HEK293 (cell line): ENCODE results near the gene ZFP57.

ENCODE experiments used
- FEZF1 ChIP-seq: fragments of 450-650 bp; formaldehyde crosslinking; IDR thresholded peaks from 2 replicates; pipeline ENCODE4 v1.5.1; 2016; ENCODE audit warnings: missing biosample characterization, missing genetic modification characterization
- GLIS2 ChIP-seq: fragments of 450-650 bp; formaldehyde crosslinking; IDR thresholded peaks from 2 replicates; pipeline ENCODE4 v1.5.1; 2016; ENCODE audit warnings: missing biosample characterization, missing genetic modification characterization
- KLF16 ChIP-seq: fragments of 450-650 bp; formaldehyde crosslinking; IDR thresholded peaks from 2 replicates; pipeline ENCODE4 v1.5.1; 2017; ENCODE audit warnings: missing biosample characterization, missing genetic modification characterization
- KLF7 ChIP-seq: fragments of 450-650 bp; formaldehyde crosslinking; IDR thresholded peaks from 2 replicates; pipeline ENCODE4 v1.5.1; 2016; ENCODE audit warnings: missing biosample characterization, missing genetic modification characterization, borderline replicate concordance
- KLF9 ChIP-seq: fragments of 450-650 bp; formaldehyde crosslinking; IDR thresholded peaks from 2 replicates; pipeline ENCODE4 v1.5.1; 2016; ENCODE audit warnings: missing biosample characterization, missing genetic modification characterization, low read depth
- PRDM4 ChIP-seq: fragments of 450-650 bp; formaldehyde crosslinking; IDR thresholded peaks from 2 replicates; pipeline ENCODE4 v1.5.1; 2017; ENCODE audit warnings: missing biosample characterization, missing genetic modification characterization
- SP2 ChIP-seq: fragments of 450-650 bp; formaldehyde crosslinking; IDR thresholded peaks from 2 replicates; pipeline ENCODE4 v1.5.1; 2016; ENCODE audit warnings: missing biosample characterization, missing genetic modification characterization
- ZBTB11 ChIP-seq: fragments of 450-650 bp; formaldehyde crosslinking; conservative IDR thresholded peaks from 2 replicates; pipeline ENCODE4 v1.5.1; 2016; ENCODE audit warnings: low read depth, missing biosample characterization, missing genetic modification characterization
- ZBTB20 ChIP-seq: fragments of 450-650 bp; formaldehyde crosslinking; IDR thresholded peaks from 2 replicates; pipeline ENCODE4 v1.5.1; 2016; ENCODE audit warnings: missing biosample characterization, missing genetic modification characterization
- ZBTB48 ChIP-seq: fragments of 450-650 bp; formaldehyde crosslinking; IDR thresholded peaks from 2 replicates; pipeline ENCODE4 v1.5.1; 2016; ENCODE audit warnings: missing biosample characterization, missing genetic modification characterization
- ZBTB8A ChIP-seq: fragments of 450-650 bp; formaldehyde crosslinking; IDR thresholded peaks from 2 replicates; pipeline ENCODE4 v1.5.1; 2016; ENCODE audit warnings: missing biosample characterization, missing genetic modification characterization
- ZNF24 ChIP-seq: fragments of 450-650 bp; formaldehyde crosslinking; IDR thresholded peaks from 2 replicates; pipeline ENCODE4 v1.5.1; 2016; ENCODE audit warnings: missing biosample characterization, missing genetic modification characterization
- ZNF366 ChIP-seq: fragments of 450-650 bp; formaldehyde crosslinking; conservative IDR thresholded peaks from 2 replicates; pipeline ENCODE4 v1.5.1; 2016; ENCODE audit warnings: missing biosample characterization, missing genetic modification characterization
- ZNF404 ChIP-seq: fragments of 450-650 bp; formaldehyde crosslinking; IDR thresholded peaks from 2 replicates; pipeline ENCODE4 v1.5.1; 2017; ENCODE audit warnings: missing biosample characterization, missing genetic modification characterization
- ZNF585B ChIP-seq: fragments of 450-650 bp; formaldehyde crosslinking; IDR thresholded peaks from 2 replicates; pipeline ENCODE4 v1.5.1; 2016; ENCODE audit warnings: missing biosample characterization, missing genetic modification characterization
- ZNF785 ChIP-seq: fragments of 450-650 bp; formaldehyde crosslinking; IDR thresholded peaks from 2 replicates; pipeline ENCODE4 v1.5.1; 2016; ENCODE audit warnings: missing biosample characterization, missing genetic modification characterization
- ZNF792 ChIP-seq: fragments of 450-650 bp; formaldehyde crosslinking; IDR thresholded peaks from 2 replicates; pipeline ENCODE4 v1.5.1; 2016; ENCODE audit warnings: missing biosample characterization, missing genetic modification characterization
- ZNF830 ChIP-seq: fragments of 450-650 bp; IDR thresholded peaks from 2 replicates; pipeline ENCODE4 v1.5.0; 2018; ENCODE audit warnings: missing biosample characterization, missing genetic modification characterization, low read depth, mild to moderate bottlenecking, moderate library complexity
- ZNF843 ChIP-seq: fragments of 450-650 bp; formaldehyde crosslinking; IDR thresholded peaks from 2 replicates; pipeline ENCODE4 v1.5.1; 2016; ENCODE audit warnings: missing biosample characterization, missing genetic modification characterization
- ZXDB ChIP-seq: fragments of 450-650 bp; formaldehyde crosslinking; IDR thresholded peaks from 2 replicates; pipeline ENCODE4 v1.5.1; 2016; ENCODE audit warnings: missing biosample characterization, missing genetic modification characterization
- TF ChIP-seq, protein P1 (sequence below): fragments of 450-650 bp; formaldehyde crosslinking; IDR thresholded peaks from 2 replicates; pipeline ENCODE4 v1.5.1; 2016; ENCODE audit warnings: missing biosample characterization, missing genetic modification characterization, borderline replicate concordance
- TF ChIP-seq, protein P2 (sequence below): IDR thresholded peaks from 2 replicates; pipeline ENCODE4 v1.6.1; 2011; ENCODE audit warnings: mild to moderate bottlenecking, low read depth, low read length, borderline replicate concordance
- TF ChIP-seq, protein P3 (sequence below): fragments of 450-650 bp; formaldehyde crosslinking; IDR thresholded peaks from 2 replicates; pipeline ENCODE4 v1.5.1; 2016; ENCODE audit warnings: missing biosample characterization, missing genetic modification characterization
- TF ChIP-seq, protein P4 (sequence below): fragments of 450-650 bp; formaldehyde crosslinking; IDR thresholded peaks from 2 replicates; pipeline ENCODE4 v1.5.1; 2016; ENCODE audit warnings: missing biosample characterization, missing genetic modification characterization

The ZFP57 gene

DNA sequence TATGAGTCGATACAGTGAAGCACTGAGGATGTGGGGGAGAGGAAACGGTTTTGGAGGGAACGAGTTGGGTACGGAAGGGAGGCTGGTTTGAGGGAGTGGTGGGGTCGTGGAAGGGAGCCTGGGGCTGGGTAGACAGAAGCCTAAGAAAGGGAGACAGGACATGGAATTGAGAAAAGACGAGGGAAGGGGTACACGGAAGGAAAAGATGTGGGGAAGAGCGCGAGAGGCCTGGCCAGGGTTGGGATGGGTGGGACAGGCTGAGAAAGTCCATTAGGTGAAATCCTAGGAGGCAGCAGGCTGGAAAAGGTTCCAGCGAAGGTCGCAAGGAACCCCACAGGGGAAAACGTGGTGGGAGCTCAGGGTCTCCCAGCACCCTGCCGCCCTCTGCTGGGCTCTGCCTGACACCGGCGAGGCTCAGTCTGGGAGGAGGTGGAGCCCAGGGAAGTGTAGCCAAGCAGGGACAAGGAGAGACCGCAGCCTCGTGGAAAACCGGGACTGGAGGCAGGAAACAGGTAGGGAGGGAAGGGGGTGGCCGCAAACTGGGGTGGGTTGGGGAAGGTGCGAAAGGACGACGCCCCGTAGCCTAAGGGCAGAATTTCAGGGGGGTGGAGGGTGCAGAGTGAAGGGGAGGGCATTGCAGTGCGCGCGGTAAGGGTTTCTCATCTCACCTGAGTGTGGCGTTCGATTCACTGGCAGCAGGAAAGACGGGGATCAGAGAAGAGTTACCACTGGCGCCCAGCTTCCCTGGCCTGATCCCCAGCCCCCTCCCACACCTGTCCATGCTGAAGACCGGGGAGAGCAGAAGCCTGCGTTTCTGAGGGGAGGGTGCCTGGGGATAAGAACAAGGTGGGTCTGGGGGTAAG, 52.3 kb downstream of the ZFP57 start (continued):
- TF ChIP-seq KLF16 (no peak), ZBTB8A (tag by site-specific recombination) (peak; percentile 90), KLF7 (peak; percentile 71), ZNF830 (tag by site-specific recombination) (no peak), ZNF785 (tag by site-specific recombination) (peak; percentile 39; the same call in 1 of the 2 replicates), ZNF366 (tag by site-specific recombination) (peak; percentile 56; the same call in 1 of the 2 replicates), ZBTB48 (tag by site-specific recombination) (peak; percentile 75), ZNF585B (tag by site-specific recombination) (no peak), ZNF404 (tag by site-specific recombination) (no peak), ZBTB20 (tag by site-specific recombination) (peak; percentile 70; the same call in 1 of the 2 replicates), FEZF1 (tag by site-specific recombination) (peak; percentile 76), ZNF843 (tag by site-specific recombination) (peak; percentile 77), KLF9 (no peak), ZXDB (tag by site-specific recombination) (peak; percentile 53; the same call in 1 of the 2 replicates), PRDM4 (tag by site-specific recombination) (peak; percentile 63), SP2 (tag by site-specific recombination) (peak; percentile 62), ZBTB11 (tag by site-specific recombination) (peak; percentile 51), ZNF792 (tag by site-specific recombination) (no peak), ZNF24 (tag by site-specific recombination) (no peak; the same call in 1 of the 2 replicates), GLIS2 (tag by site-specific recombination) (peak; percentile 68)
- TF ChIP-seq, protein P1, sequence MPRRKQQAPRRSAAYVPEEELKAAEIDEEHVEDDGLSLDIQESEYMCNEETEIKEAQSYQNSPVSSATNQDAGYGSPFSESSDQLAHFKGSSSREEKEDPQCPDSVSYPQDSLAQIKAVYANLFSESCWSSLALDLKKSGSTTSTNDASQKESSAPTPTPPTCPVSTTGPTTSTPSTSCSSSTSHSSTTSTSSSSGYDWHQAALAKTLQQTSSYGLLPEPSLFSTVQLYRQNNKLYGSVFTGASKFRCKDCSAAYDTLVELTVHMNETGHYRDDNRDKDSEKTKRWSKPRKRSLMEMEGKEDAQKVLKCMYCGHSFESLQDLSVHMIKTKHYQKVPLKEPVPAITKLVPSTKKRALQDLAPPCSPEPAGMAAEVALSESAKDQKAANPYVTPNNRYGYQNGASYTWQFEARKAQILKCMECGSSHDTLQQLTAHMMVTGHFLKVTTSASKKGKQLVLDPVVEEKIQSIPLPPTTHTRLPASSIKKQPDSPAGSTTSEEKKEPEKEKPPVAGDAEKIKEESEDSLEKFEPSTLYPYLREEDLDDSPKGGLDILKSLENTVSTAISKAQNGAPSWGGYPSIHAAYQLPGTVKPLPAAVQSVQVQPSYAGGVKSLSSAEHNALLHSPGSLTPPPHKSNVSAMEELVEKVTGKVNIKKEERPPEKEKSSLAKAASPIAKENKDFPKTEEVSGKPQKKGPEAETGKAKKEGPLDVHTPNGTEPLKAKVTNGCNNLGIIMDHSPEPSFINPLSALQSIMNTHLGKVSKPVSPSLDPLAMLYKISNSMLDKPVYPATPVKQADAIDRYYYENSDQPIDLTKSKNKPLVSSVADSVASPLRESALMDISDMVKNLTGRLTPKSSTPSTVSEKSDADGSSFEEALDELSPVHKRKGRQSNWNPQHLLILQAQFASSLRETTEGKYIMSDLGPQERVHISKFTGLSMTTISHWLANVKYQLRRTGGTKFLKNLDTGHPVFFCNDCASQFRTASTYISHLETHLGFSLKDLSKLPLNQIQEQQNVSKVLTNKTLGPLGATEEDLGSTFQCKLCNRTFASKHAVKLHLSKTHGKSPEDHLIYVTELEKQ (tag by site-specific recombination) = no peak
- TF ChIP-seq, protein P2, sequence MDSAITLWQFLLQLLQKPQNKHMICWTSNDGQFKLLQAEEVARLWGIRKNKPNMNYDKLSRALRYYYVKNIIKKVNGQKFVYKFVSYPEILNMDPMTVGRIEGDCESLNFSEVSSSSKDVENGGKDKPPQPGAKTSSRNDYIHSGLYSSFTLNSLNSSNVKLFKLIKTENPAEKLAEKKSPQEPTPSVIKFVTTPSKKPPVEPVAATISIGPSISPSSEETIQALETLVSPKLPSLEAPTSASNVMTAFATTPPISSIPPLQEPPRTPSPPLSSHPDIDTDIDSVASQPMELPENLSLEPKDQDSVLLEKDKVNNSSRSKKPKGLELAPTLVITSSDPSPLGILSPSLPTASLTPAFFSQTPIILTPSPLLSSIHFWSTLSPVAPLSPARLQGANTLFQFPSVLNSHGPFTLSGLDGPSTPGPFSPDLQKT = no peak
- TF ChIP-seq, protein P3, sequence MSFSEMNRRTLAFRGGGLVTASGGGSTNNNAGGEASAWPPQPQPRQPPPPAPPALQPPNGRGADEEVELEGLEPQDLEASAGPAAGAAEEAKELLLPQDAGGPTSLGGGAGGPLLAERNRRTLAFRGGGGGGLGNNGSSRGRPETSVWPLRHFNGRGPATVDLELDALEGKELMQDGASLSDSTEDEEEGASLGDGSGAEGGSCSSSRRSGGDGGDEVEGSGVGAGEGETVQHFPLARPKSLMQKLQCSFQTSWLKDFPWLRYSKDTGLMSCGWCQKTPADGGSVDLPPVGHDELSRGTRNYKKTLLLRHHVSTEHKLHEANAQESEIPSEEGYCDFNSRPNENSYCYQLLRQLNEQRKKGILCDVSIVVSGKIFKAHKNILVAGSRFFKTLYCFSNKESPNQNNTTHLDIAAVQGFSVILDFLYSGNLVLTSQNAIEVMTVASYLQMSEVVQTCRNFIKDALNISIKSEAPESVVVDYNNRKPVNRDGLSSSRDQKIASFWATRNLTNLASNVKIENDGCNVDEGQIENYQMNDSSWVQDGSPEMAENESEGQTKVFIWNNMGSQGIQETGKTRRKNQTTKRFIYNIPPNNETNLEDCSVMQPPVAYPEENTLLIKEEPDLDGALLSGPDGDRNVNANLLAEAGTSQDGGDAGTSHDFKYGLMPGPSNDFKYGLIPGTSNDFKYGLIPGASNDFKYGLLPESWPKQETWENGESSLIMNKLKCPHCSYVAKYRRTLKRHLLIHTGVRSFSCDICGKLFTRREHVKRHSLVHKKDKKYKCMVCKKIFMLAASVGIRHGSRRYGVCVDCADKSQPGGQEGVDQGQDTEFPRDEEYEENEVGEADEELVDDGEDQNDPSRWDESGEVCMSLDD (tag by site-specific recombination) = peak; percentile 87
- TF ChIP-seq, protein P4, sequence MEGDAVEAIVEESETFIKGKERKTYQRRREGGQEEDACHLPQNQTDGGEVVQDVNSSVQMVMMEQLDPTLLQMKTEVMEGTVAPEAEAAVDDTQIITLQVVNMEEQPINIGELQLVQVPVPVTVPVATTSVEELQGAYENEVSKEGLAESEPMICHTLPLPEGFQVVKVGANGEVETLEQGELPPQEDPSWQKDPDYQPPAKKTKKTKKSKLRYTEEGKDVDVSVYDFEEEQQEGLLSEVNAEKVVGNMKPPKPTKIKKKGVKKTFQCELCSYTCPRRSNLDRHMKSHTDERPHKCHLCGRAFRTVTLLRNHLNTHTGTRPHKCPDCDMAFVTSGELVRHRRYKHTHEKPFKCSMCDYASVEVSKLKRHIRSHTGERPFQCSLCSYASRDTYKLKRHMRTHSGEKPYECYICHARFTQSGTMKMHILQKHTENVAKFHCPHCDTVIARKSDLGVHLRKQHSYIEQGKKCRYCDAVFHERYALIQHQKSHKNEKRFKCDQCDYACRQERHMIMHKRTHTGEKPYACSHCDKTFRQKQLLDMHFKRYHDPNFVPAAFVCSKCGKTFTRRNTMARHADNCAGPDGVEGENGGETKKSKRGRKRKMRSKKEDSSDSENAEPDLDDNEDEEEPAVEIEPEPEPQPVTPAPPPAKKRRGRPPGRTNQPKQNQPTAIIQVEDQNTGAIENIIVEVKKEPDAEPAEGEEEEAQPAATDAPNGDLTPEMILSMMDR = peak; percentile 90
